Right hindlimb (tissue), 1 donor: Measurements from ENCODE around the gene NBDY.
"Not testable (repeated sequence)": the region's sequence is repeated elsewhere in the genome, so short reads cannot be mapped to it uniquely, and the experiment has no call there.

Source experiments
- DNase-seq: peaks from one replicate; pipeline ENCODE4 v3.0.0-alpha.2; 2018

The NBDY gene, protein sequence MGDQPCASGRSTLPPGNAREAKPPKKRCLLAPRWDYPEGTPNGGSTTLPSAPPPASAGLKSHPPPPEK

DNA sequence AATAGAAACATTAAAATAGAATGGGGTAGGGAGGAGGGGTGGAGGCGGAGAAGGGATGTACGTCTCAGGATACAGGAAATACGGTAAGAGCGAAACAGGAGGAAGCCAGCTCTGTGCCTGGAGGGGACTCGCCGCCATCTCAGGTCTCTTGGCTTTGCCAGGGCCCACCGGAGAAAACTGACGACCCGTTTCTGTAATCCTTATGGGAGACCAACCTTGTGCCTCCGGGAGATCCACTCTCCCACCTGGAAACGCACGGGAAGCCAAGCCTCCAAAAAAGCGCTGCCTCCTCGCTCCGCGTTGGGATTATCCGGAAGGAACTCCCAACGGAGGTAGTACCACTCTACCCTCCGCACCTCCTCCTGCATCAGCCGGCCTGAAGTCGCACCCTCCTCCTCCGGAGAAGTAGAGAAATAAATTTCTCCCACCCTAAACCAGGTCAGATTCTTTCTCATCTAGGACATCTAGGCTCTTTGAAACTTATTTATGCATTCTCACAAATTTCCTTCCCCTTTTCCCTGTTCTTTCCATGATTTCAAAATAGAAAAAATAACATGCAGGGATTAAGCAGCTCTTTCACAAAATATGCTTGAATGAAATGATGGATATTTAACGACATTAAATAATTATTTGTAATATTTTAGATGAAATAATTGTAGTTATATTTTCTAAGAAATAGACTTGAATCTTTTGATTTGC, at the start of gene NBDY:
TSS of gene NBDY (plus strand) at position 92 of the 699 bp plus-strand sequence. CDS start at position 203, 111 bp downstream.
- peak; percentile 62 for DNase-seq

DNA sequence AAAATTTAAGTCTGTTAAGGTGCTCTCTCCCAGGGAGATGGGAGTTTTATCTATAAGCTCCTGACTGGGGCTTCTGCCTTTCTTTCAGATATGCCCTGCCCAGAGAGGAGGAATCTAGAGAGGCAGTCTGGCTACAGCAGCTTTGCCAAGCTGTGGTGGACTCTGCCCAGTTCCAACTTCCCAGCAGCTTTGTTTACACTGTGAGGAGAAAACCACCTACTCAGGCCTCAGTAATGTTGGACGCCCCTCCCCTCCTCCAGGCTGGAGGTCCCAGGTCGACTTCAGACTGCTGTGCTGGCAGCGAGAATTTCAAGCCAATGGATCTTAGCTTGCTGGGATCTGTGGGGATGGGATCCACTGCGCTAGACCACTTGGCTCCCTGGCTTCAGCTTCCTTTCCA, 24.5 kb upstream of the NBDY start:
- DNase-seq = not testable (repeated sequence)

DNA sequence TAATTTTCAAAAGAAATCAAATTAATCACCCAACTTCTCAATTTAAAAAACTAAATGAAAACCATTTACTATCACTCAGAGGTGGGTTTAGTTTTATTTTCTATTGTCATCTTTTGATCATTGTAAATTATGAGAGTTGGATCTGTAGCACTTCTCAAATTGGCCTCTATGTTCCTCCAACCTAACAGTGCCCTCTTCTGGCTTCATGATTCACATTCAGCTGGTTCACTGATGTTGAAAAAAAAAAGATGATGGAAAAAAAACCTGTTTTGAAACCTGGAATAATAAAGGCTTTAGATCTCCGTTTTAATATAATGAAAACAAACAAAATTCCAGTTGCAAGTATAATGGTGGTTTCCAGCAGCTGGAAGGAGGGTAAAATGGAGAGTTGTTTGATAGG, 2.4 kb upstream of the NBDY start:
- no peak for DNase-seq

DNA sequence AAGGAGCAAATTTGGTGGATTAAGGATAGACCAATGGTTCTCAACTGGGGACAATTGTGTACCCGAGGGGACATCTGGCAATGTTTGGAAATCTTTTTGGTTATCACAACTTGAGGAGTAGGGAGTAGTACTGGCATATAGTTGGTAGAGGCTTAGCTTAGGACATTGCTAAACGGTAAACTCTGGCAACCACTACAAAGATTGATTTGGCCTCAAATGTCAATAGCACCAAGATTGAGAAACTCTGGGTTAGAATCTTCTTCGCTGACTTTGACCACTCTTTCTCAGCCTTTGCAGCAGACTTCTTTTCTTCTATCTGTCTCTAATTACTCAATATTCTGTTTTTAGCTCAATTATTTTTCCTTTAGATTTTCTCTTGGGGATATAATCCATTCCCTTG, 1.5 kb upstream of the NBDY start:
- no peak for DNase-seq

DNA sequence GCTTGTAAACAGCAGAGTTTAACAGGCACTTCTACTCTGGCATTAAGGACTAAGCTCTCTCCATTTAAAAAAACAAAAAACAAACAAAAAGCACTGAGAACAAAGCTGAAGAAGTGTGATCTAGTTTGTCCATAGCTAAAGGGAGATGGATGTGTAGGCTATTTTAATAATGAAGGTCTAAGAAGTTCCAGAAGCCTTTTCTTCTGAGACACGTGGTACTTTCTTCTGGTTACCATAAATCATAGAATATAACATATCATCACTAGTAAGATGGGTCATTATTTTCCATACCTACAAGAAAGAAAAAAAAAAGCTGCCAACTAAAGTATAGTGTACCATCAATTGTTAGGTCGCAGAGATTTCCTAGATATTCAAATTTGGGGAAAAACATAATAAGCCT, 722 bp upstream of the NBDY start:
- no peak for DNase-seq

DNA sequence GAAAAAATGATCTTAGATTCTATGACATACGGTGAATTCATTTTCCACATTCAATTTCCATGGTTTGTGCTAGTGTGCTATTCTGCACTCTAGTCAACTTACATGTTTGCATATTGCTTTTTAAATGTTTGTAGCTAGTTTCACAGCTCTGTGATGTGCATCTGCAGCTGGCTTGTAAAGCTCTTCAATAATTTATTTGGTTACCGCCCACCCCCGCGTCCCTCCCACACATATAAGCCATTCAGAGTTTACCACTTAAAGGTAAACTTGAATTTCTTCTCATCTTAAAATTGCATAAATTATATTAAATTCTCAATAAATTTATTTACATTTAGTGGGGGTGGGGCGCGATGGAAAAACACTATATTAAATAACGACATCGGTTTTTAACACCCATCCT, 291 bp upstream of the NBDY start:
- peak; percentile 41 for DNase-seq

DNA sequence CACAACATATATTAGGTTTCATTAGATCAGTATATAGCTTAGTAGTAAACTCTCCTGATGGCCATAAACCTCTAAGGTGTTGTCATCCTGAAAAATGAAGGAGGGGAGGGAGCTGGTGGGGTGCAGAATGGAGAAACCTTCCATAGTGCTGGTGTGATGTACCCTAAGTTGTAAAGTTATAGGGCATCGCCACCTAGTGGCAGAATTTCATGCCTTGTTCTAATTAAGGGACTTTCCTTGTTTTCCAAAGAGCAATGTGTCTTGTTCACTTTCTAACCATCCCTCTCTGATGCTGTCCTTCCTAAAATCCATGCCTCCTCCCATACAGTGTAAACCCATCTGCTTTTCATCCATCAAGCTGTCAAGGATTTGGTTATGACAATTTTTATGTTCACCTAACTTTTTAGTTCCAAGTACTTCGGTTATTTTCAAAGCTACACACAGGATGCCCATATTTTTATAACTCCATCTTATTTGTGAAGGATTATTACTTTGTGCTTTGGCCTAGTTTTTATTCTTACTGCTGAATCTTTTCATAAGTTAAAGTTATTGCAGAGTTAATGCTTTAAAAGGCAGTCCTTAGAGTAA, 4.5 kb downstream of the NBDY start:
- DNase-seq = no peak

DNA sequence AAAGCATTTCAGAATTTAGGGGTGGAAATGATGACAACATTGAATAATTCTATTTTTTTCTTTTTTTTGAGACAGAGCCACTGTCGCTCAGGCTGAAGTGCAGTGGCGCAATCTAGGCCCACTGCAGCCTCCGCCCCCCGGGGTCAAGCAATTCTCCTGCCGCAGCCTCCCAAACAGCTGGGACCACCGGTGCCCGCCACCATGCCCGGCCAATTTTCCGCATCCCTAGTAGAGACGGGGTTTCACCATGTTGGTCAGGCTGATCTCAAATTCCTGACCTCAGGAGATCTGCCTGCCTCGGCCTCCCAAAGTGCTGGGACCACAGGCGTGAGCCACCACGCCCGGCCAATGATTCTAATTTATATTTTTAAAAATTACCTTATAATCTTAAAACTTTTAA, 7.2 kb downstream of the NBDY start:
- DNase-seq = no peak

DNA sequence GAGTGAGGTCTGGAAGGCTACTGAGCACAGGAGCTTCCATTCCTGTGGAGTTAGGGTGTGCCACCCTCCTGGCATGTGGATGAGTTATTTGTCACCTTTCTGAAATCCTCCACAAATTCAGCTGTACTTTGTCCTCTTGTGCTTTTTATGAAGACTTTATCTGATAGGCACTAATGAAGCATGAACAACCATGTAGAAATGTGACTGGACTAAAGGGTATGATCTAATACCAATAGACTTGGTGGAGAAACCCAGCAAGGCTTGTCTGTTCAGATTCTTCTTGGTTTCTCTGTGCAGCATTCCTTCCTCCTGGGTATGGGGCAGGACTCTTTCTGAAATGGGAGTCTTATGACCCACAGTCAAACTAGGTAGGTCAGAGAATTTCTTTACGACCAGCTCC, 9.6 kb downstream of the NBDY start:
- no peak for DNase-seq

DNA sequence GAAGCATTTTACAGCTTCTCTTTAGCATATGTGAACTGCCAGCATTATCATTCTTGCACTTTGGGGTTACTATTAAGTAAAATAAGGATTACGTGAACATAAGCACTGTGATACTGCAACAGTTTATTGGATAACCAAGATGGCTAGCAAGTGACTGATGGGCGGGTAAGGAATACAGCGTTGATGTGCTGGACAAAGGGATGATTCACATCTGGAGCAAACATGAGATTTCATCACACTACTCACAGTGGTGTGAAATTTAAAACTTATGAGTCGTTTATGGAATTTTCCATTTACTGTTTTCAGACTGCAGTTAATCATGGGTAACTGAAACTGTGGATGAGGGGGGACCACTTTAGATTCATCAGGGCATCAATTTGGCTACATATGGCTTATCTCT, 16.0 kb downstream of the NBDY start:
- no peak for DNase-seq

DNA sequence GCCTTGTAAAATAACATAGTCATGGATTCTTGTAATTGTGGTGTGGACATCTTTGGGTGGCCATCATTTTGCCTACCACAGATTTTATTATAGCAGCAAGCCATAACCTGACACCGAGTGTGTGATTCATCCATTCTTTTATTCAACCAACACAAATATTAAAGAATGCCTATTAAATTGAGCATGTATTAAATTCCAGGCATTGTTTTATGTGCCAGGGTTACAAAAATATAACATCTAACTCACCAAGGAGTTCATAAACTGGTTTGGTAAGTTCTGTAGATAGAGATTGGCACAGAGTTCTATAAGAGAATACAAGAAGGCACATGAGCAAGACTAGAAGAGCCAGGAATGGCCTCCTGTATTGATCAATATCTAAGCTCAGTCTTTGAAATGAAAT, 18.0 kb downstream of the NBDY start:
- no peak for DNase-seq

DNA sequence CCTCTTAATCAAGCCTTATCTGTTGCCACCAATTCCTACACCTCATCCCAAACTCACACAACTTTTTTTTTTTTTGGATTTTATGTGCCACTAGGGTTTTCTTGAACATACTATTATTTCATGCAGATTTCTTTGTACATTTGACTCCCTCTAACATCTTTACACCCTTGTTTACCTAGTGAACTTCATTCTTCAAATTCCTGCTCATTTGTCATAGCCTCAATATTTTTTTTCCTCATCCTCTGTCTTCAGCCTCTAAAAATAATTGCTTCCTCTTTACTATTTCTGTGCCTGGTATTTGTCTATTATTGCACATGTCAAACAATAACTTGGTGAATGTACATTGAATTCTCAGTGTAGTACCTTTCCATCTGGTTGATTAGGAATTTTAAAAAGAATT, 22.0 kb downstream of the NBDY start:
- DNase-seq = no peak

DNA sequence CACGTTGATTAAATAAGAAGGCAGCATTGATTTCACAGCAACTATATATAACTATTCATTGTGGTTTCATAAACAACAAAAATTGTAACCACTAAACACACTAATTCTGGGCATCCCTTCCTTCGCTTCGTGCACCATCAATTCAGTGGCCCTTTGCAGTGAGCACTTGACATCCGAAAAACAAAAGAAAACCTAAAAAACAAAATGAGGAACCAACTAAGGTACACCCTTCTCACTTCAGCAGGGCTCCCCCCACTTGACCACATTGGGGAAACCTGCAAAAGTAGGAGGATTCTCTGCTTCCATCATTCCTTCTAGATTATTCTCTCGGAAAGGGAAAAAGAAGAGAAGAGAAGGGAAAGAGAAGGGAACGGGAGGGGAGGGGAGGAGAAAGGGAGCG, 28.3 kb downstream of the NBDY start:
- DNase-seq = no peak

DNA sequence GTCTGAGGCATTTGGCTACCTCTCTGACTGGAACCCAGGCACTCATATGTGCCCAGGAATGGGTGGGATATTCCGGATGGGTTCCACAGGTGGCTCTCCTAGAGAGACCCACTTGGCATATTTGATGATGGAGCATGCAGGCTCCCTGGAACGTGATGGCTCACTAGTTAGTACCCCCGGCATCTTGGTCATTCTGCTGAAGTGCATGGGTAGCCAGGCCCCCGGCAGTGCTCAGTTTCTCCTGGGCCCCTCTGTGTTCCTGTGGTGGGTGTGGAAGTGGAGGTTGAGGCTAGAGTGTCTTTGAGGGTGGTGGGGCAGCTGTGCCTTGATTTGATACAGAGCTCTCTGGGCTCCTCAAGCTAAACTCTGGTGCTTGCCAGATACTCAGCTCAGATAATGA, 29.4 kb downstream of the NBDY start:
- no peak for DNase-seq

DNA sequence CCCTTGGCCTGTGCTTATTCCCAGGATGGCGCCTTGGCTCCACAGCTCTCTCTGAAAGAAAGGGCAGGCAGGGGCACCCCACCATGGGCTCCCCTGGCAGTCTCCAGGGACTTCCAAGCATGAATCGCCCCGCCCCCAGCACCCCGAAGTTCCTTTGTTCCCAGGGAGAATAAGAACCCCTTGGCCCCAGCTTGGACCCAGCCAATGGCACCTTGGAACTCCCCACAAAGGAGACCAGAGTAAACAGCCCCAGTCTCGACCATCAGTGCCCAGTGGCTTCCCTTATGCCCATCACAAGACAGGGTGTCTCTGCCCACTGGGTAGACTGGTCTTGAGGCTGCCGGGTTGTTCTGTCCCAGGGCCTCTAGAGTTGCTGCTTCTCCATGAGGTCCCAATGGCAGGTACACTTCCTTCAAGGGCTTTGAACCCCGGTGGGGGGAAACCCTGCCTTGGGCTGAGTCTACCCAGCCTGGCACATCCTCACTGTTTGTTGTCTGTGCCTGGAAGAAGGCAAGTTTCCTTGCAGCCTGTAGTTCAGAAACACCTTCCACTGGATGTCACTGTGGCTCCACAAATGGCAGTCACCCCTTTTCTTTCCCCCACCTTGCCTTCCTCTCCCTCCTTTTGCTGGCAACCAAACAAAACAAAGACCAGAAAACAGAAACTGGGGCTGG, 30.8 kb downstream of the NBDY start:
- no peak for DNase-seq

DNA sequence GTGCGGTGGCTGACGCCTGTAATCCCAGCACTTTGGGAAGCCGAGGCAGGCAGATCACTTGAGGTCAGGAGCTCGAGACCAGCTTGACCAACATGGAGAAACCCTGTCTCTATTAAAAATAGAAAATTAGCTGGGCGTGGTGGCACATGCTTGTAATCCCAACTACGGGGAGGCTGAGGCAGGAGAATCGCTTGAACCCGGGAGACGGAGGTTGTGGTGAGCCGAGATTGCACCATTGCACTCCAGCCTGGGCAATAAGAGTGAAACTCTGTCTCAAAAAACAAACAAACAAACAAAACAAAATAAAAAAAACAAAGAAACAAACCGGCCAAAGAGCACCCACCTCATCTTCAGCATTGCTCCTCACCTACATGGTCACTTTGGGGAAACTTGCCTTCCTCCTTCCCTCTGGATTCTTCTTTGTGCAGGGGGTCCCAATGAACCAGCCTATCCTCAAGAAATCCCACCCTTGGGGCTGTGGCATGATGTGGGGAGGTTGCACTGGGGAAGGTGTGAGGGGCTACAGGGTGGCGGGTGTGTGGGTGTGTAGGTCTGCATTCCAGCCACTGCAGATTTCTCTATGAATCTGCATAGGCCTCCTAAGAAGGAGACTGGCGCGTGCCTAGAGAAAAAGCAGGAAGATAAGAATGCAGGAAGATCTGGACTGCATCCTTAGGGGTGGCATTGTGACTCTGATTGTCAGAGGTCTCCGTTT, 31.5 kb downstream of the NBDY start:
- DNase-seq = not testable (repeated sequence)

DNA sequence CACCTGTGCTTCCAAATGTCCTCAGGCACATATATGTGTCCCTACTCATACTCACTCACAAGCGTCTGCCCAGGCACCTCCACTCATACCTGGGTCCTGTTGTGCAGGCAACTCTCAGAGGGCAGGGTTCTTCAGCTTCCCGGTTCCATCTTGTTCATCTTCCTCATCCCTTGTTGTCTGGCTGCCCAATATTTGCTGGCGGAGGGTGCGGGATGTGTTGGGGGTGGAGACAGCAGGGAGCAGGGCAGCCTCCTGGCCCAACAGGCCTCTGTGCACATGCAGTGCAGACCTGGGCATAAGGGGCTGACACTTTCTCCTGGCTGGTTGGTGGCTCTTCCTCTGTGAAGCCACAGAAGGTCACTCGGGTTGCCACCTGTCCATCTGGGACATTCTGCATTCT, 32.1 kb downstream of the NBDY start:
- no peak for DNase-seq

DNA sequence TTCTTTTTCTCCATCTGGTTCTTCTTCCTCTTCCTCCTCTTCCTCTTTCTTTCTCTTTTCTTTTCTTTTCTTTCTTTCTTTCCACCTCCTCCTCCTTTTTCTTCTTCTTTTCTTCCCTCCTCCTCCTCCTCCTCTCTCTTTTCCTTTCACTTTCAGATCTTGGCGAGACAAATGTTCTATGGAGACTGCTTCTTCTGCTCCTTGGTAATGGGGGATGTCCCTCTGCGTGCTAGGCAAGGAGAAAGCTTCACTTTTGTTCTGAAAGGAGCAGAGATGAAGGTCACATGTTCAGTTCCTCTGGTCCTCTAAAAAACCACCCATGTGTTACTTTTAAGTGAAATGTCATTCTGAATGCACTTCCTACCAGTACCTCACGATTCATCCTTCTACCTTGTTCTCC, 33.2 kb downstream of the NBDY start:
- DNase-seq = no peak

DNA sequence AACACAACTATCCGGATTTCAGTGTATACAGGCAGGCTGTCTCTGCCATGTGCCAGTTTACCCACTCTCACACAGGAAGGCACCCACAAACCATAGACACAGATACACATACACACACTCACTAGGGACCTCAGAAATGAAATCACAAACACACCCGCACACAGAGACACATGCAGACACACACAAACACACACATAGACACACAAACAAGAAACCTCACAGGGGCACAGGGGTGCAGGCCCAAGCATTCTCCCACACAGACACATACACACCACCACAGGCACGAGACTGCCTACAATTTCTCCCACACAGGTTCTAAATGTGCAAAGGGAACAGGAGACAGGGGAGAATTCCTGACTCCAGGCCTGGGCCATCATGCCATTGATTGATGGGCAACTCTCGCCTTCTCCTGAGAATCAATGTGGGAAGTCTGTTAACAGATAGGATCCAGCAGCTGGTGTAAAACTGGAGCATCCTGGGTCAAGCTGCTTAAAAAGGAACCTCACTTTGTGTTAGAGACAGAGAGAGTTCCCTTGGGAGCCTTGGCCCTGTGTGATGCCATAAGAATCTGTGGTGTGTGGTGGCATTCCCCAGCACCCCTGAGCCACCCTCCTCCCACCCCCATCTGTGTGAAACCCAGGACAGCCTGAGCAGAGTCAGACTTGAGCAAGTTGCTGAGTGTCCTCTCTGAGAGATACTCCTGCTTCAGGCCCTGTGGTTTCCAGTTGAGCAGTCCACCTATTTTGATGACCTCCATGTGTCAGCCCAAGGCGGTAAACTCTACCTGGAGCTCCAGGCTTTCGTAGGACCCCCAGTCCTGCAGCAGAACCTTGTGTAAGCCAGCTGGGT, 33.9 kb downstream of the NBDY start:
- DNase-seq = no peak

DNA sequence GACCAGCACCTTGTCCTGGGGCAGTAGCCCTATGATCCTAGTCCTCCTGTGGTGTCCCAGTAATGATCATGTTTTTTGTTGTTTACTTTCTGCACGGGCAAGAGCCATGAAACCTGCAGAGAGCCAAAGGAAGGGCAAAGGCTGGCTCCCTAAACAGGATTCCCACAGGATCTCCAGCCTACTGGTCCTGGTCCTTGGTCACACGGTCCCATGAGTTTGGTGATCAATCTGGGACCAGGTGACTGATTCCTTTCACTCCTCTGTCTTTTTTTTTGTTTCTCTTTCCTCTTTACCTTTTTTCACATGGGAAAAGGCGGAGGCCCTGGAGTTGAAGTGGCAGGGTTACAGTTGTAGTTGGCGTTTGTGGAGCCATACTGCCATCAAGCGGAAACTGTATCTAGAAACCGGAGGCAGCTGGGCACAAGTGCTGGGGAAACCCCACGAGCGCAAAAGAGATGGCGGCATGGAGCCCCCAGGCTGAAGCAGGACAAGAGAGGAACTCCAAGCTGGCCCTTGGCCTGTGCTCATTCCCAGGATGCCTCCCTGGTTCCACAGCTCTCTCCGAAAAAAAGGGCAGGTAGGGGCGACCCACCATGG, 34.6 kb downstream of the NBDY start:
- DNase-seq = no peak

DNA sequence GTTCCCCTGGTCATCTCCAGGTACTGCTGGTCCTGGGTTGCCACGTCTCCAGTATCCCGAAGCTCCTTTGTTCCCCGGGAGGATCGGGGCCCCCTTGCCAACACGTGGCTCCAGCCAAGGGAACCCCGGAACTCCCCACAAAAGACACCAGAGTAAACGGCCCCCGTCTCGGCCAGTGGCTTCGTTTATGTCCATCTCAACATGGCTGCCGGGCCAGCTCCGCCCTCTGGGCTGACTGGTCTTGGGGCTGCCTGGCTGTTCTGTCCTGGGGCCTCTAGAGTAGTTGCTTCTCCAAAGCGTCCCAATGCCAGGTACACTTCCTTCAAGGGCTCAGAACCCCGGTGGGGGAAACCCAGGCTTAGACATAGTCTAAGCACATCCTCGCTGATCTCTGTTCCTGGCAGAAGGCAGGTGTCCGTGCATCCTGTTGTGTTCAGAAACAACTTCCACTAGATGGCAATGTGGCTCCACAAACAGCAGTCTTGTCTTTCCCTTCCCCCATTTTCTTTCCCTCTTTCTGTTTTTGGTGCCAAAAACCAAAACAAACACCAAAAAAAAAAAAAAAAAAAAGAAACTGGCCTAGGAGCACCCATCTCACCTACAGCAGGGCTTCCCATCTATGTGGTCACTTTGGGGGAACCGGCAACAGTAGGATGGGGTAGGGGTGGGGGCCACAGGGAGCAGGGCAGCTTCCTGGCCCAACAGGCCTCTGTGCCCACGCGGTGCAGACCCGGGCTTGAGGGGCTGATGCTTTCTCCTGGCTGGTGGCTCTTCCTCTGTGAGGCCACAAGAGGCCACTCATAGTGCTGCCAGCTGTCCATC, 35.3 kb downstream of the NBDY start:
- DNase-seq = peak; percentile 56
